GM19397 (cell line): Measurements from ENCODE around the gene ZBTB20.

Source experiments
- ATAC-seq: cut with Tn5 transposase; IDR thresholded peaks from one replicate; pipeline ENCODE4 v1.9.1; 2021; ENCODE audit warnings: mild to moderate bottlenecking, moderate library complexity; ENCODE audit not compliant: unreplicated experiment

The ZBTB20 gene

GRCh38 chr3:114454551-114455251, 692.4 kb downstream of the ZBTB20 start:
- ATAC-seq, result no peak

GRCh38 chr3:114453361-114453780, 693.7 kb downstream of the ZBTB20 start:
- ATAC-seq, result no peak

GRCh38 chr3:114452937-114453336, 694.2 kb downstream of the ZBTB20 start:
- ATAC-seq, result no peak

GRCh38 chr3:114452256-114452655, 694.8 kb downstream of the ZBTB20 start:
- ATAC-seq, result no peak

- no peak for ATAC-seq
Observed at GRCh38 chr3:114451561-114452018, 695.5 kb downstream of the ZBTB20 start.

- ATAC-seq, result no peak
Observed at GRCh38 chr3:114451051-114451451, 696.0 kb downstream of the ZBTB20 start.

GRCh38 chr3:114450008-114450596, 697.0 kb downstream of the ZBTB20 start:
- ATAC-seq, result no peak

- no peak for ATAC-seq
Observed at GRCh38 chr3:114449271-114450007, 697.6 kb downstream of the ZBTB20 start.

GRCh38 chr3:114447950-114448479, 699.1 kb downstream of the ZBTB20 start:
- ATAC-seq, result no peak

- ATAC-seq, result no peak
Observed at GRCh38 chr3:114447545-114447944, 699.5 kb downstream of the ZBTB20 start.

- ATAC-seq, result no peak
Observed at GRCh38 chr3:114446600-114446999, 700.5 kb downstream of the ZBTB20 start.

GRCh38 chr3:114445233-114445632, 701.9 kb downstream of the ZBTB20 start:
- ATAC-seq, result no peak

GRCh38 chr3:114444216-114444615, 702.9 kb downstream of the ZBTB20 start:
- ATAC-seq, result no peak

GRCh38 chr3:114442246-114442645, 704.8 kb downstream of the ZBTB20 start:
- no peak for ATAC-seq

GRCh38 chr3:114441386-114441785, 705.7 kb downstream of the ZBTB20 start:
- ATAC-seq, result no peak

- ATAC-seq, result no peak
Observed at GRCh38 chr3:114440700-114441099, 706.4 kb downstream of the ZBTB20 start.

GRCh38 chr3:114439284-114439683, 707.8 kb downstream of the ZBTB20 start:
- ATAC-seq, result no peak

GRCh38 chr3:114437897-114438296, 709.2 kb downstream of the ZBTB20 start:
- no peak for ATAC-seq

- ATAC-seq, result no peak
Observed at GRCh38 chr3:114436182-114436581, 710.9 kb downstream of the ZBTB20 start.

GRCh38 chr3:114435386-114436115, 711.5 kb downstream of the ZBTB20 start:
- ATAC-seq, result no peak

GRCh38 chr3:114432310-114432709, 714.8 kb downstream of the ZBTB20 start:
- no peak for ATAC-seq
